Measurements from ENCODE around the gene ZNF814. TPM values are rescaled to one million over a fixed set of nuclear protein-coding genes. Genes with fewer than 3 reads are reported as not detected.
"Not testable (repeated sequence)": the region's sequence is repeated elsewhere in the genome, so short reads cannot be mapped to it uniquely, and the experiment has no call there.

ZNF814 gene
- total and polyA plus RNA-seq, 2 donors (not counting 1 experiment from before 2014, with no cell fraction given): 5.5 to 6.1 TPM

DNA sequence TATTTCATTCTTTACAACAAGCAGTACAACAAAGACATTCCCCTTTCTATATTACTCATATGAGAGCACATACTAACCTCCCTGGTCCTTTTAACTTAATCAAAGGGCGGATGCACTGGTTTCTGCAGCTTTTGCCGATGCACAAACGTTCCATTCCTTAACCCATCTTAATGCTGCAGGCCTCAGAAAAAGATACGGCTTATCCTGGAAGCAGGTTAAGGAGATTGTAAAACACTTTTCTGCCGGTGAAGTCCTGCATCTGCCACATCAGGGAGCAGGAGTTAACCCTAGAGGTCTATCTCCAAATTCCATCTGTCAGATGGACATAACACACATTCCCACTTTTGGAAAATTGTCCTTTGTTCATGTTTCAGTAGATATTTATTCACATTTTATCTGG is 11.5 kb upstream of the ZNF814 start:
- Histone ChIP-seq H3K4me3 (replicated peaks in 1 of 4; ENCODE audit: control extremely low read depth in 1 of 4, insufficient read depth in 1 of 4, low read depth in 3 of 4, low read length in 4 of 4) (no peak overlapping the region), H4K20me1 (ENCODE audit: control insufficient read depth, extremely low read depth, insufficient read depth, low read length) (no peaks in the 10 kb centered on the region), H3K4me1 (ENCODE audit: control insufficient read depth, extremely low read depth, insufficient read depth, low read length) (no peaks in the 10 kb centered on the region), H3K36me3 (ENCODE audit: control insufficient read depth, insufficient read depth, low read length) (no peaks in the 10 kb centered on the region), H3K27ac (ENCODE audit: insufficient read depth, low read length) (no peak overlapping the region), H2AFZ (ENCODE audit: low read length) (no peak overlapping the region), H3K27me3 (ENCODE audit: control insufficient read depth, insufficient read depth, low read length) (no peaks in the 10 kb centered on the region), H3K4me2 (ENCODE audit: extremely low read depth, insufficient read depth, low read length) (no peak overlapping the region), H3K79me2 (ENCODE audit: control insufficient read depth, insufficient read depth, low read length) (no peaks in the 10 kb centered on the region), H3K9me3 (ENCODE audit: control insufficient read depth, insufficient read depth, low read depth, low read length) (no peaks in the 10 kb centered on the region), H3K9ac (ENCODE audit: insufficient read depth, low read length) (no peak overlapping the region)
- no peak for DNase-seq (ENCODE audit: low read depth in 2 of 2)
- TF ChIP-seq, protein P1, sequence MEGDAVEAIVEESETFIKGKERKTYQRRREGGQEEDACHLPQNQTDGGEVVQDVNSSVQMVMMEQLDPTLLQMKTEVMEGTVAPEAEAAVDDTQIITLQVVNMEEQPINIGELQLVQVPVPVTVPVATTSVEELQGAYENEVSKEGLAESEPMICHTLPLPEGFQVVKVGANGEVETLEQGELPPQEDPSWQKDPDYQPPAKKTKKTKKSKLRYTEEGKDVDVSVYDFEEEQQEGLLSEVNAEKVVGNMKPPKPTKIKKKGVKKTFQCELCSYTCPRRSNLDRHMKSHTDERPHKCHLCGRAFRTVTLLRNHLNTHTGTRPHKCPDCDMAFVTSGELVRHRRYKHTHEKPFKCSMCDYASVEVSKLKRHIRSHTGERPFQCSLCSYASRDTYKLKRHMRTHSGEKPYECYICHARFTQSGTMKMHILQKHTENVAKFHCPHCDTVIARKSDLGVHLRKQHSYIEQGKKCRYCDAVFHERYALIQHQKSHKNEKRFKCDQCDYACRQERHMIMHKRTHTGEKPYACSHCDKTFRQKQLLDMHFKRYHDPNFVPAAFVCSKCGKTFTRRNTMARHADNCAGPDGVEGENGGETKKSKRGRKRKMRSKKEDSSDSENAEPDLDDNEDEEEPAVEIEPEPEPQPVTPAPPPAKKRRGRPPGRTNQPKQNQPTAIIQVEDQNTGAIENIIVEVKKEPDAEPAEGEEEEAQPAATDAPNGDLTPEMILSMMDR (conservative IDR thresholded peaks at IDR 0.05 in 1 of 2, IDR thresholded peaks at IDR 0.05 in 1 of 2; ENCODE audit: low read depth in 1 of 2, low read length in 2 of 2): no peak
- no peak for TF ChIP-seq EZH2 (IDR thresholded peaks at IDR 0.05; ENCODE audit: low read length, missing control alignments)

GRCh38 chr19:57890706-57891105 is 1.9 kb upstream of the ZNF814 start:
- not testable (repeated sequence) for H3K9me3 ChIP-seq (ENCODE audit: control insufficient read depth, insufficient read depth, low read depth, low read length); H3K9ac ChIP-seq (ENCODE audit: insufficient read depth, low read length); H3K4me2 ChIP-seq (ENCODE audit: extremely low read depth, insufficient read depth, low read length); H3K36me3 ChIP-seq (ENCODE audit: control insufficient read depth, insufficient read depth, low read length); H4K20me1 ChIP-seq (ENCODE audit: control insufficient read depth, extremely low read depth, insufficient read depth, low read length); H3K4me3 ChIP-seq (replicated peaks in 1 of 4; ENCODE audit: control extremely low read depth in 1 of 4, insufficient read depth in 1 of 4, low read depth in 3 of 4, low read length in 4 of 4); H3K27me3 ChIP-seq (ENCODE audit: control insufficient read depth, insufficient read depth, low read length); H2AFZ ChIP-seq (ENCODE audit: low read length); H3K27ac ChIP-seq (ENCODE audit: insufficient read depth, low read length); H3K4me1 ChIP-seq (ENCODE audit: control insufficient read depth, extremely low read depth, insufficient read depth, low read length)
- peak; percentile 52 to 97 for DNase-seq (ENCODE audit: low read depth in 2 of 2)
- H3K79me2 ChIP-seq (ENCODE audit: control insufficient read depth, insufficient read depth, low read length): peaks cover 13% of the 10 kb centered on the region

DNA sequence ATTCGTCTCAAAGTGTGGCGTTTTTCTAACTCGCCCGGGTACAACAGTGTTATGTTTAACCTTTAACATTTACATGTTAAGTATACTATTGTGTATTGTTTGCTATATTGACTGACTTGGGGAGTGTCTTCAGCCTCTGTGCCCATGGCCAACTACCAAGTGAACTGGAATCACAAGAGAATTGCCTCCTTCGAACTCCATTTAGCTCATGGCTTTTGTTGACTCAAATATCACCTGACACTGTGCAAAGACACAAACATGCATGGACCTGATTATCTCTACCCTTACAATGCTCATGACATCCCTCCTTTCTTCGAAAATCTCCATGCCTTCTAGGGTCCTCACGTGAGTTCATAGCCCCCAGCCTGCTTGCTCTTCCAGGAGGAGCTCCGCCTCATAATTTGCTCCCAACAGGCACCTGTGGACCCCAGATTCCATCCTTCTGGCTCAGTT is 704 bp downstream of the ZNF814 start:
- peak overlapping the region; percentile 84 for H3K4me2 ChIP-seq (ENCODE audit: extremely low read depth, insufficient read depth, low read length)
- H3K27ac ChIP-seq (ENCODE audit: insufficient read depth, low read length): peak overlapping the region; percentile 77
- H3K79me2 ChIP-seq (ENCODE audit: control insufficient read depth, insufficient read depth, low read length): peaks cover 15% of the 10 kb centered on the region
- no peaks in the 10 kb centered on the region for H4K20me1 ChIP-seq (ENCODE audit: control insufficient read depth, extremely low read depth, insufficient read depth, low read length)
- TF ChIP-seq, protein P1 (conservative IDR thresholded peaks at IDR 0.05 in 1 of 2, IDR thresholded peaks at IDR 0.05 in 1 of 2; ENCODE audit: low read depth in 1 of 2, low read length in 2 of 2): no peak
- no peak for TF ChIP-seq EZH2 (IDR thresholded peaks at IDR 0.05; ENCODE audit: low read length, missing control alignments)
- H3K4me1 ChIP-seq (ENCODE audit: control insufficient read depth, extremely low read depth, insufficient read depth, low read length): no peaks in the 10 kb centered on the region
- no peak for DNase-seq (ENCODE audit: low read depth in 2 of 2)
- no peaks in the 10 kb centered on the region for H3K27me3 ChIP-seq (ENCODE audit: control insufficient read depth, insufficient read depth, low read length)
- no peaks in the 10 kb centered on the region for H3K9me3 ChIP-seq (ENCODE audit: control insufficient read depth, insufficient read depth, low read depth, low read length)
- peak overlapping the region; percentile 76 to 84 (median 82) for H3K4me3 ChIP-seq (replicated peaks in 1 of 4; ENCODE audit: control extremely low read depth in 1 of 4, insufficient read depth in 1 of 4, low read depth in 3 of 4, low read length in 4 of 4)
- no peaks in the 10 kb centered on the region for H3K36me3 ChIP-seq (ENCODE audit: control insufficient read depth, insufficient read depth, low read length)
- H2AFZ ChIP-seq (ENCODE audit: low read length): peak overlapping the region; percentile 94
- peak overlapping the region; percentile 64 for H3K9ac ChIP-seq (ENCODE audit: insufficient read depth, low read length)

Measured in fibroblast of lung (primary cell).